Epithelial cell of prostate (primary cell): ENCODE data around the gene KCND3.

Source experiments
- DNase-seq: peaks from one replicate; pipeline ENCODE4 v3.0.0-alpha.2; 2011; ENCODE audit warnings: low read depth, low spot score
- H3K27ac ChIP-seq: fragments of 450-650 bp; 2 replicates; pipeline ENCODE4 v1.5.1; 2017; ENCODE audit warnings: mild to moderate bottlenecking

Gene KCND3

DNA sequence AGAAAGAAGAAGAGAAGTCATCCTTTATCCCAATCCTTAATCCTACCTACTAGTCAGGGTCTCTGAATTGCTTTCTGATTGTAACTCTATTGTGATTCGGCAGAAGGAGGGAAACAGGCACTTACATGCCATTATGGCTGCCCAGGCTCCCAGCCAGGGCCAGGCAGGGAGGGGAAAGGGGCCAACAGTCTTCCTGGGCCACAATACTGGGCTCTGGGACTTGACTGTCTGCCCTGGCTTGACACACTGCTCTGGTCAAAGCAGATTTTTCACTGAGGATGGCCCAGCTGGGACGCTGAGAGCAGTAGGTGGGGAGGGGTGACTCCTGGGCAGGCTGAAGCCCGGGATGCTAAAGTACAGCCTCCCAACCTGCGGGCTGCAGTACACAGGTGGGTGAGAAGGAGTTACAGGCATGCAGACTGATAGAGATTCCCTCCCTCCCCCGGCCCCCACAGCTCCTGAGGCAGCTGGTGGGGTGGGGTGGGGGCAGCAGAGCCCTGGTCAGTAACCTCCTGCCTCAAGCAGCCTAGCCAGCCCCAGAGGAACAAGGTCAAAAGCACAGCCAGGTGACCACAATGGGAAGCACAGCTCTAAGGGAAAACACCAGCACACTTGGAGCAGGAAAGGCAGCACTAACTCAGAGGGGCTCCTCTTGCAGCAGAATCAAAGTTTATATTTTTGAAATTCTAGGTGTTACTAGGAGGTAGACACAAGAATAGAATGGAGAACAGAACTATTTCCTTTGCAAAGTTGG is 25.3 kb downstream of the KCND3 start:
- no peak overlapping the region for H3K27ac ChIP-seq
- DNase-seq, result no peak

DNA sequence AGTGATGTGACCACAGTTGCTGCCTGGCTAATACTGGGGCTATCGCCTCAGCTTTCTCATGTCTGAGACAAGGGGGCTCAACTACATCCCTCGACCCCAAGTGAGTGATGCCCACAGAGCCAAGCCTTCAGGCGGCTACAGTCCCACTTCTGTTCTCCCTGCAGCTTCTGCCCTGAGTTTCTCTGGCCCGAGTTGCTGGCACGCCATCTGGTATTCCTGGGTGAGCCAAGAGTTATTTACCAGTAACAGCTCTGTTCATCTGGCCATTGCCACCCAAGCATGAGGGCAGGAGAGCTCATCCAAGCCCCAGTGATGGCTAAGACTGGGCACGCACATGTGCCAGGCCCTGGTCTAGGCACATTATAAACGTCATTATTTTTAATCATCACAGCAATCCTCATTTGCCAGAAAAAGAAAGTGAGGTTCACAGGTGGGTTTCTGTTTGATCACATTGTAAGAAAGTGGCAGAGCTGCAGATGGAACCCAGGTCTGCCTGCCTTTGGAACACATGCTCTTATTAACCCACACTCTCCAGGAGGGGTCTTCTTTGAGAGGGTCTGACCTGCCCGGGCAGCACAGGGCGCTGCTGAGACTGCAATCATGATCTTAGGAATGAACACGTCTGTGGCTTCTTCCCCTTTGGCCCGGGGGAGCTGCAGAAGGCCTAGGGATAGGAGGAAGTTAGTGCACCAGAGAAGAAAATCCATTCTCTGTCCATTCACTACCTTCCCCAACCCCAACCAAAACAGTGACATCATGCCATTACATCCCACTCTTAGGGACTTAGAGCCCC is 27.5 kb downstream of the KCND3 start:
- H3K27ac ChIP-seq, result no peak overlapping the region
- no peak for DNase-seq

DNA sequence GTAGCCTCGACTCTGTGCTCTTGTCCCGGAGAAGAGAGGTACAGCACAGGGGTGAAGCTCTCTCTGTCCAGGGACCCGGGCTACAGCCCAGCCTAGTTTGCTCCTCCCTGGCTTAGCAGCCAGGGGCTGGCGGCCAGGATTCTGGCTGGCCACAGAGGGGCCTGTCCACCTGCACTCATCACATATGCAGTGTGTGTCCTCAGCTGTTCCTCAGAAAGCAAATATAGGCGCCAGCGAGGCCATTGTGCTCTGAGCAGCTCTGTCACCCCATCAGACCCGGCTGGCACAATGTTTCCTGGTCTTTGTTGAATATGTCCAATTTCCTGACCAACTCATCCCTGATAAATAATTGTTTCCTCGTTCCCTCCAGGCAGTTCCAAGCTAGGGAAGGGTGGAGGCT is 28.5 kb downstream of the KCND3 start:
- H3K27ac ChIP-seq, result no peak overlapping the region
- no peak for DNase-seq

DNA sequence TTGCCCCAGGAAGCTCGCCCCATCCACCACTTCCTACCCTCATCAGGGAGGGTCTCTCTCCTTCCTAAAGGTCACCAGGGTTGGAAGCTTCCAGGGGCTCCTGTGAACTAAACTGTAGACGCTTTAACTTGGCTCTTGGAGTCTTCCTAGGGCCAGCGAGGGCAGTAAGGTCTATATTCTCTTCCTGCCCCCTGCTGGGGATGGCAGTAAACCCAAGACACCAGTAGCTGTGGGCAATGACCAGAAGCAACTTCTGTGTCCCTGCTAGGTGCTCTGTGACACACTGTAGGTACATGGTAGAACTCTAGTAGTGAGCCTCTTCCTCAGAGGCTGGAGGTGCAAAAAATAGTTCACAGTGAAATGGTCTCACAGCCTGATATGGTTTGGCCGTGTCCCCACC is 30.0 kb downstream of the KCND3 start:
- H3K27ac ChIP-seq, result no peak overlapping the region
- DNase-seq, result no peak

GRCh38 chr1:111958851-111959250 is 30.6 kb downstream of the KCND3 start:
- H3K27ac ChIP-seq, result no peak overlapping the region

GRCh38 chr1:111958075-111958474 is 31.4 kb downstream of the KCND3 start:
- no peak for DNase-seq
- H3K27ac ChIP-seq, result no peak overlapping the region

More at GRCh38 chr1:111958851-111959250, 30.6 kb downstream of the KCND3 start:
- no peak for DNase-seq

- H3K27ac ChIP-seq, result no peak overlapping the region
- no peak for DNase-seq
Measured at GRCh38 chr1:111956155-111956771, 33.2 kb downstream of the KCND3 start.

DNA sequence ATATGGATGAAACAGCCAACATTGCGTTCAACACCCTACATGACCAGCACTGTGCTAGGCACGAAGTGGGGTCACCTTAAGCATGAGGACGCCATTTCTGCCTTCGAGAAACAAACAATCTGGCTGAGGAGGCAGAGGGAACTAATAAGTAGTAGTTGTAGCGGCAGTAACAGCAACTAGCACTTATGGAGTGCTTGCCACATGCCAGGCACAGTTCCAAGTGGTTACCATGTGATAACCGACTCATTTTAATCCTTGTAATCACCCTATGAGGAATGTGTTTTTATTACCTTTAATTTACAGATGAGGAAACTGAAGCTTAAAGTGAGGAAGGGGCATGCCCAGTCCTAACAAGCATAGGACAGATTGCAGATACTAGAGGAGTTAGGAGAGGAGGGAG is 33.7 kb downstream of the KCND3 start:
- DNase-seq, result peak; percentile 14

GRCh38 chr1:111953797-111954196 is 35.7 kb downstream of the KCND3 start:
- DNase-seq, result no peak
- H3K27ac ChIP-seq, result no peak overlapping the region

More for the DNA sequence above, 33.7 kb downstream of the KCND3 start:
- no peak overlapping the region for H3K27ac ChIP-seq

- DNase-seq, result peak; percentile 22
- no peak overlapping the region for H3K27ac ChIP-seq
Measured at GRCh38 chr1:111952125-111952657, 37.3 kb downstream of the KCND3 start.

- H3K27ac ChIP-seq, result peak overlapping the region; percentile 38
- peak; percentile 60 for DNase-seq
Measured at GRCh38 chr1:111948209-111949171, 41.0 kb downstream of the KCND3 start.

- no peak overlapping the region for H3K27ac ChIP-seq
- no peak for DNase-seq
Measured at GRCh38 chr1:111943846-111944749, 45.4 kb downstream of the KCND3 start.

GRCh38 chr1:111943066-111943465 is 46.4 kb downstream of the KCND3 start:
- DNase-seq, result no peak
- no peak overlapping the region for H3K27ac ChIP-seq

DNA sequence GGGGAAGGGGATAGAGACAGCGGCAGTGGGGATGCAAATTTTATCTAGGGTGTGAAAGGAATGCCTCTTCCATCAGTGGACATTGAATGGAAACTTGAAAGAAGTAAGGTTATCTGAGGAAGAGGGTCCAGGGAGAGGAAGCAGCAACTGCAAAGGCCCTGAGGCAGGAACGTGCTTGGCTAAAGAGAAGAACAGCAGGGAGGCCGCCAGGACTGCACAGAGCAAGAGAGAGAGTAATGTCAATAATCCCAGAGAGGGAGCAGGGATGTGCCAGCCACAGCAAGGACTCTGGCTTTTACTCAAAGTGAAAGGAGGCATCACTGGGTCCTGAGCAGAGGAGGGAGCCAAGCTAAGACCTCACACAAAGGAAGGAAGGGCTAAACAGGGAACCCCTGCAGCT is 50.9 kb downstream of the KCND3 start:
- peak overlapping the region; percentile 26 for H3K27ac ChIP-seq
- DNase-seq, result no peak

DNA sequence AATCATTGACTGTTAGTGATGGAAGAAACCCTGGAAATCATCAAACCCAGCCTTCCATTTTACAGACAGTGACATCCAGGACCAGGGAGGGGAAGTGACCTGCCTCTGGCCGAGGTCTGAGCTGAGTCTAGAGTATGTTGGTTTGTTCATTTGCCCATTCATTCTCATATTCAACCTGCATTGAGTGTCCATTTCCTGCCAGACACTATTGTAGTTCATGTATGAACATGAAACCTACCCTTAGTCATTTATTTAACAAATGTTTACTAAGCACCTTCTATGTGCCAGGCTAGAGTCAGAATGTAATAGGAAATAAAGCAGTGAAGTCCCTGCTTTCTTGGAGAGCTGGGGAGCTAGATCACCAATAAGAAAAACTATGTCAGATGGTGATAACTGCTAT is 51.3 kb downstream of the KCND3 start:
- peak; percentile 26 for DNase-seq
- H3K27ac ChIP-seq, result peak overlapping the region; percentile 26

GRCh38 chr1:111937147-111937725 is 52.2 kb downstream of the KCND3 start:
- no peak overlapping the region for H3K27ac ChIP-seq
- DNase-seq, result no peak

GRCh38 chr1:111934106-111934852 is 55.2 kb downstream of the KCND3 start:
- no peak for DNase-seq

DNA sequence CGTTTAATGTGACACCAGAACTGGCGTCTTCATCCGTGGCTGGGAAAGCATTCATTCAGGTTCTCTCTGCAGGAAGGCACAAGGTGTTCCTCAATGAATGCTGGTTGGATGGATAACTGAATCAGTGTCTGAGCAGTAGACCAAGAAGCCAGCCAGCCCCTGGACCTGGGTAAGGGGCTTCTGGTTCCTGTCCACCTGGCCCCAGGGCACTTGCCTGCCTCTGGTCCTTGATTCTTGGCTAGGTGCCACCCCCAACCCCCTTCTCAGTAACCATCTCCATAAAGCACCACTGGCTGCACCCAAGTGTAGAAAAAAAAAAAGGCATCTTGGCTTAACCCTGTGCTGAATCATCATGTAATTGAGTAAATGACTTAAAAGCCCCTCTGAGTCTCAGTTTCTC is 59.1 kb downstream of the KCND3 start:
- no peak for DNase-seq
- no peak overlapping the region for H3K27ac ChIP-seq

More at GRCh38 chr1:111934106-111934852, 55.2 kb downstream of the KCND3 start:
- H3K27ac ChIP-seq, result no peak overlapping the region
